T-helper 1 cell treated with Interleukin-12 subunit alpha and Interleukin-12 subunit beta and Interleukin-4 antibody, amounts not matched to agents 30 μg/mL and 1 μg/mL, for 36 hours (primary cell): ENCODE data around the gene LAIR1.
"Not testable (repeated sequence)": the region's sequence is repeated elsewhere in the genome, so short reads cannot be mapped to it uniquely, and the experiment has no call there.

Source experiments
- H3K27ac Mint-ChIP-seq: one replicate; pipeline ENCODE4 v1.8.0; 2021; ENCODE audit warnings: mild to moderate bottlenecking, mixed read lengths
- H3K27me3 Mint-ChIP-seq: one replicate; pipeline ENCODE4 v1.8.0; 2021; ENCODE audit warnings: low read depth, mixed read lengths
- H3K36me3 Mint-ChIP-seq: one replicate; pipeline ENCODE4 v1.8.0; 2021; ENCODE audit warnings: low read depth, mixed read lengths
- H3K4me1 Mint-ChIP-seq: one replicate; pipeline ENCODE4 v1.8.0; 2021; ENCODE audit warnings: low read depth, mixed read lengths
- H3K4me3 Mint-ChIP-seq: one replicate; pipeline ENCODE4 v1.8.0; 2021; ENCODE audit warnings: mild to moderate bottlenecking, moderate library complexity, mixed read lengths
- H3K9me3 Mint-ChIP-seq: one replicate; pipeline ENCODE4 v1.8.0; 2021; ENCODE audit warnings: mixed read lengths

LAIR1 gene

DNA sequence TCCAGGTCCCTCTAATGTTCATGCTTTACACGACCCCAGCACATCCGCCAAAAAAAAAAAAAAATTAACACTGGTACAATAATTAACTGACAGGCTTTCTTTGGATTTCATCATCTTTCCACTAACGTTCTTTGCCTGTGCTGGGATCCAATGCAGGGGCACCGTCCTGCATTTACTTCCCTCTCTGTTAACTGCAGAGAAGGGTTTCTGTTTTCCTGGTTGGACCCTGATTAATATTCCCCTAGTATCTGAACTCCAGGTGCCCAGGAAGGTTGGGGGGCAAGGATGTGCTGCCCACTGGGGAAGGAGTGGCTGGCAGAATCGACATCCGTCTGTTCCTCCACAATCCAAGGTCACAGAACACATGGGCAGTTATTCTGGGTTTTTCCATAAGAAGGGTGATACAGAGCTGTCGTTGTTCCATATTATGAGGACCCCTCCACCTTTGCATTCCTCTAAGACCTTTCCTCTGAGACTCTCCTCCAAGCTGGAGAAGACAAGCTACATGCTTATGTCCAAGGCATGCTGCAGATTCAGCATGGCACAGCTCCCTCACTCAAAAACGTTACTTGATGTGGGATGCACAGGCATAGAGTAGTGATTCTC, 4.5 kb upstream of the LAIR1 start:
- H3K36me3 Mint-ChIP-seq, result peaks cover 20% of the 10 kb centered on the region
- H3K27me3 Mint-ChIP-seq, result peaks cover 40% of the 10 kb centered on the region
- peak overlapping the region; percentile 84 for H3K4me3 Mint-ChIP-seq
- H3K9me3 Mint-ChIP-seq, result no peaks in the 10 kb centered on the region
- H3K27ac Mint-ChIP-seq, result peak overlapping the region; percentile 59
- H3K4me1 Mint-ChIP-seq, result peaks cover 51% of the 10 kb centered on the region

DNA sequence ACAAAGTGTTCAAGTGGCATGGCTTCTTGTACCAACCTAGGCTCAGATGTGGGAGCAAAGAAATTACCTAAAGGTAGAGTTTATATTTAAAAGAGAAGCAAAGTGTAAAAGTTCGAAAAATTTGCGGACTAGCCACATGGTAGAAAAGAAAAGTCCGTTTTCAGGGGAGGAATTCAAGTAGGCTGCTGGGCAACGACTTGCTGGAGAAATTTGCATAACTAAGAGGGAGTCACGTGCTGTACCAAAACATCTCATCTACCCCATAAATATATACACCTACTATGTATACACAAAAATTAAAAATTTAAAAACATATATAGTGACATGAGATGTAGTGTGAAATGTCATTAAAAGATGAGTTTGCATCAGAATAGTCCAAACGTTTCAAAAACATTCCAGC, 2.1 kb upstream of the LAIR1 start:
- Mint-ChIP-seq H3K4me3 (no peak overlapping the region), H3K9me3 (peaks cover 5% of the 10 kb centered on the region), H3K36me3 (peaks cover 35% of the 10 kb centered on the region), H3K4me1 (peaks cover 57% of the 10 kb centered on the region), H3K27me3 (peaks cover 33% of the 10 kb centered on the region), H3K27ac (no peak overlapping the region)

DNA sequence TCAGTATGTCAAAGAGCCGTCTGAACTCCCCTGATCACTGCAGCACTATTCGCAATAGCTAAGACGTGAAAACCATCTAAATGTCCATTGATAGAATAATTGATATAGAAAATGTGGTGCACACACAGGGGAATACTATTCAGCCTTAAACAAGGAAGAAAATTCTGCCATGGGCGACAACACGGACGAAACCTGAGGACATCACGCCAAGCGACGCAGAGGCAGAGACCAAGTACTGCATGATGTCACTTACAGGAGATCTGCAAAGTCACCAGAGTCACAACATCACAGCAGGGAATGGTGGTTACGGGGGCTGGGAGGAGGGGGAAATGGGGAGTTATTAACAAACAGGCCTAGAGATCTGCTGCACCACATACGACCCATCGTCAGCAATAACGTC, 1.1 kb upstream of the LAIR1 start:
- H3K4me3 Mint-ChIP-seq, H3K27ac Mint-ChIP-seq, H3K9me3 Mint-ChIP-seq: not testable (repeated sequence)
- Mint-ChIP-seq H3K27me3 (peaks cover 29% of the 10 kb centered on the region), H3K36me3 (peaks cover 35% of the 10 kb centered on the region), H3K4me1 (peaks cover 59% of the 10 kb centered on the region)

DNA sequence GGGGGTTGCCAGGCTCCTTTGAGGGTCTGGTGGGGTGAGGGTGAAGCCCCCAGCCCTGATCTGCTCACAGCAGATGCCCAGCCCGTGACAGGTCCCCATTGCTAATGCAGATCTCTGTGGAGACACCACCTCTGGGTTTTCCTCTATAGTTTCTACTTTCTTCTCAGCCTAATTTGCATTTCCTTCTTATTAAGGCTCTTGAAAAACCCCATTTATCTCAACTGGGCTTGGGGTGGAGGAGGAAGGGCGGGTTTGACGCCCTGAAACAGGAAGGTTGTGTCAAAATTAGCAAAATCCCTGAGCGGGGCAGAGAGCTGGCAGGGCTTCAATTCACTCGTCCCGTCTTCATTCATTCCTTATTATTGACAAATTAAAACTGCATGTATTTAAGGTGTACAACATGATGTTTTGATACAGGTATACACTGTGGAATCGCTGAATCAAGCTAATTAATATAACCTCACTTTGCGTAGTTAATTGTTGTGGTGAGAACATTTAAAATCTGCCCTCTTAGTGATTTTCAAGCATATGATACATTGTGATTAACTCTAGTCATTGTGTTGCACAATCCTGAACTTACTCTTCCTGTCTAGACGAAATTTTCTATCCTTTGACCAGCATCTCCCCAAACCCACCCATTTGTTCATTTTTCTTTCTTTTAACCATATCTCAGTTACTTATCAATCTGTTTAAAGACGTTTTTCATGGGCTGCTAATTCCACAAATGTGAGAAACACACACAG, 2.9 kb downstream of the LAIR1 start:
- peaks cover 35% of the 10 kb centered on the region for H3K36me3 Mint-ChIP-seq
- peak overlapping the region; percentile 90 for H3K4me3 Mint-ChIP-seq
- not testable (repeated sequence) for H3K9me3 Mint-ChIP-seq
- H3K27me3 Mint-ChIP-seq, result peaks cover 10% of the 10 kb centered on the region
- peaks cover 47% of the 10 kb centered on the region for H3K4me1 Mint-ChIP-seq
- H3K27ac Mint-ChIP-seq, result peak overlapping the region; percentile 84

DNA sequence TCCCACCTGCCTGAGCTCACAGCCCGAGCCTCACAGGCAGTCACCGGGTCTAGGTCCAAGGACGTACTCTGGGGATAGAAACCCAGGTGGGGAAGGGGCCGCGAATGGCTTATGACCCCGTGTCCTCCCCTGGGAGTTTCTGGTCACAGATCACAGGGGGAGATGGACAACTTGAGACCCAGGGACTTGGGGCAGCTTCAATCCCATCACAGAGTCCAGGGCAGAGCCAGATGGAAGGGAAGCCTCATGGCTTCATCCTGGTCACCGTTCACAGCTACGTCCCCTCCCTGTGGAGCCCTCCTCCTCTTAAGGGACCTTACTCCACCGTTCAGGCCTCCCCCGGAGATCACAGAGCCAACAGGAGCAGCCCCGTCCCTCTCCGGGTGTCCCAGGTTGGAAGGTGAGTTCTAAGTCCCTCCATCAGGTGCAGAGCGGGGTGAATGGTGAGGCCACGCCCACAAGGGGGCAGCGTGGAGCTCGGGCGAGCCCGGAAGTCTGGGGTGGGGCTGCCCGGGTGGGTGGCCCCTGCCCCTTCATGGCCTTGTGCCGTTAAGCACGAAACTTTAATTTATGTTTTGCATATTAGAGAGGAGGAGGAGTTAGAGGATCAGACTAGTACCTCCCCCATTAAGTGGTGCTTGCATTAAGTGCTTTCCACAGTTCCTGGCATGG, 5.4 kb downstream of the LAIR1 start:
- H3K27me3 Mint-ChIP-seq, H3K27ac Mint-ChIP-seq, H3K4me3 Mint-ChIP-seq, H3K9me3 Mint-ChIP-seq: not testable (repeated sequence)
- peaks cover 34% of the 10 kb centered on the region for H3K4me1 Mint-ChIP-seq
- peaks cover 25% of the 10 kb centered on the region for H3K36me3 Mint-ChIP-seq

DNA sequence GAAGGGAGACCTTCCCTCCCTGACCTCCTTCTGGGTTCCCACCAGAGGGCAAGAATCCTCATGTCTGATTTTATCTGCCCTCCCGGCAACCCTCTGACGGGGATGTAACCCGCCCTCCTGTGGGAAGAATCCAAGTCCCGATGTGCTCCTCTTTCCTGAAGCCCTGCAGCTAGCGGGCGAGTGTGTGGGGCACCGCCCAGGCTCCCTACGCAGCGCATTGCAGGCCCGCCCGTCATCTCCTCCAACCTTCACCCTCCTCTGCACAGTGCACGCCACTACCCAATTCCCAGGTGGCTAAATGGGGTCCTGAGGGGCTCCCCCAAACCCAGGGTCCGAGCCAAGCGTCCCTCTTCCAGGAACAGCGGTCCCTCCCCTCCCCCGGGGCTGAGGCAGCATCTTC, 7.3 kb downstream of the LAIR1 start:
- Mint-ChIP-seq H3K4me3 (no peak overlapping the region), H3K36me3 (peaks cover 21% of the 10 kb centered on the region), H3K27ac (no peak overlapping the region), H3K4me1 (peaks cover 20% of the 10 kb centered on the region), H3K27me3 (no peaks in the 10 kb centered on the region), H3K9me3 (no peaks in the 10 kb centered on the region)

DNA sequence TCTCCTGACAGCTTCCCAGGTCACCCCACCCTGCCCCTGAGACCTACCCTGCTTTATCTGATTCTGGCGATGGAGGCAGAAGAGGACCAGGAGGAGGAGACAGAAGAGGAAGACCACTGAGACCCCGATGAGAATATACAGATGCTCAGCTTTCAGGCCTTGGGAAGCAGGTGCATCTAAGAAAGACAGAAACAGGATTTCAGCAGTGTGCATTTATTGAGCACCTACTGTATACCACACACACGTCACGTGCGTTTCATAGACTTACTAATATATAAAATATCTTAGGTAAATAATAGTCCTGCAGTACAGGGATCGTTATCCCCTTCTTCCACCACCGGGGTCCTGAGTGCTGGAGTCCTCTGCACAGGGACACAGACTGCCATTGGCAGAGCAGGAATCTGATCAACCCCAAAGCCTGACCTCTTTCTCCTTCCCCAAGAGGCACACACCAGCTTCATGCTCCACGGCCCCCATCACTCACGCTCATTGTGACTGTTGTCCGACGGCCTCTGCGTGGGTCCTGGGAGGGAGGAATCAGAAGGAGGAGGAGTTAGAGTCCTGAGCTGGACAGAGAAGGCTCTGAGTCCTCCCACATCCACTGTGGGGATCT, 8.2 kb downstream of the LAIR1 start:
- peaks cover 17% of the 10 kb centered on the region for H3K36me3 Mint-ChIP-seq
- H3K4me3 Mint-ChIP-seq, result no peak overlapping the region
- peaks cover 13% of the 10 kb centered on the region for H3K4me1 Mint-ChIP-seq
- H3K9me3 Mint-ChIP-seq, result no peaks in the 10 kb centered on the region
- no peak overlapping the region for H3K27ac Mint-ChIP-seq
- no peaks in the 10 kb centered on the region for H3K27me3 Mint-ChIP-seq

DNA sequence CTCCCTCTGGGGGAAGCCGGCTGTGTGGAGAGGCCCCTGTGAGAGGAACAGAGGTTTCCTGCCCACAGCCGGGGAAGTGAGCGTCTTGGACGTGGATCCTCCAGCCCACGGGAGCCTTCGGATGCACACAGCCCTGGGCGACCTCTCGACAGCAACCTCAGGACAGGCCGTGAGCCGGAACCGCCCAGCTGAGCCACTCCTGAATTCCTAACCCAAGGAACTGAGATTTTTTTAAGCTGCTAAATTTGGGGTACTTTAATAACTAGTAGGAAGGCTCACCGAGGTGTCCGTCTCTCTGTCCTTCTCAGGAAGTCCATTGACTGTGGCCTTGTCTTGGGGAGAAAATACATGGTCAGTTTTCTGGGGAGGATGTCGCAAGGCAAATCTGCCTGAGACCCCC, 9.1 kb downstream of the LAIR1 start:
- peaks cover 5% of the 10 kb centered on the region for H3K4me1 Mint-ChIP-seq
- no peaks in the 10 kb centered on the region for H3K9me3 Mint-ChIP-seq
- H3K27ac Mint-ChIP-seq, result no peak overlapping the region

DNA sequence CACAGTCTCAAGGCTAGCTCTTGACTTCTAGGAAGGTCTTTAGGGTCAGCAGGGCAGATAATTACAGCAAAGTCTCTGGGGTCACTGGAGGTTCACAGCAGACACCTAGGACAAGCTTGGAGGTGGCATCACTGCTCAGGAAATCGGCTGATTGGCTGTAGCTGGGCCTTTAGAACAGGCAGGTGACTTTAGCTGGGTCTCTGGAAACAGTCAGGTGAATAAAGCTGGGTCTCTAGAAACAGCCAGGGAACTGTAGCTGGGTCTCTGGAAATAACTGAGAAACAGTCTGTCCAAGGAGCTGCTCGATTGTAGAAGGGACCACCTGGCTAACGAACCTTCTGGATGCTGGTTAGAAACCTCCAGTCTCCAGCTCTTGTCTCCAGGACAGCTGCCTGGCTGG, 10.0 kb downstream of the LAIR1 start:
- H3K27me3 Mint-ChIP-seq, result peaks cover 5% of the 10 kb centered on the region
- no peaks in the 10 kb centered on the region for H3K9me3 Mint-ChIP-seq
- H3K27ac Mint-ChIP-seq, result no peak overlapping the region
- H3K36me3 Mint-ChIP-seq, result peaks cover 14% of the 10 kb centered on the region
- peaks cover 2% of the 10 kb centered on the region for H3K4me1 Mint-ChIP-seq
- H3K4me3 Mint-ChIP-seq, result no peak overlapping the region

More for the DNA sequence above, 9.1 kb downstream of the LAIR1 start:
- H3K36me3 Mint-ChIP-seq, result peaks cover 17% of the 10 kb centered on the region
- no peaks in the 10 kb centered on the region for H3K27me3 Mint-ChIP-seq
- no peak overlapping the region for H3K4me3 Mint-ChIP-seq

DNA sequence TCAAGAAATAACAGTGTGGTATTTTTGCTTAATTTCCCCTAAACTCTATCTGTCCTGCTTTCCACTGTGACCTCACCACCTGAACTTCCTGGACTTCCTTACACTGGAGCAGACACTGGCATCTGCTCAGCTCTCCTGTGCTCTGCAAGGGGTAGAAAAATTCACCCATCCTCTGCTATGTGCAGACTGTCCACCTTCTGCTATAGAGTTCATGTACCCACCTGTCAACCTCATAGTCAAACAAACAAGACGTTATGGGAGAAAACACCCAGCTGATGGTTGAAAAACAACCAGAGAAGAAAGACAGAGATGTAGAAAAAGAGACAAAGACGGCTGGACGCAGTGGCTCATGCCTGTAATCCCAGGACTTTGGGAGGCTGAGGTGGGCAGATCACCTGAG, 12.2 kb downstream of the LAIR1 start:
- H3K36me3 Mint-ChIP-seq, result peaks cover 13% of the 10 kb centered on the region
- no peaks in the 10 kb centered on the region for H3K9me3 Mint-ChIP-seq
- H3K27ac Mint-ChIP-seq, result no peak overlapping the region
- H3K4me1 Mint-ChIP-seq, result no peaks in the 10 kb centered on the region
- peaks cover 18% of the 10 kb centered on the region for H3K27me3 Mint-ChIP-seq
- H3K4me3 Mint-ChIP-seq, result no peak overlapping the region

DNA sequence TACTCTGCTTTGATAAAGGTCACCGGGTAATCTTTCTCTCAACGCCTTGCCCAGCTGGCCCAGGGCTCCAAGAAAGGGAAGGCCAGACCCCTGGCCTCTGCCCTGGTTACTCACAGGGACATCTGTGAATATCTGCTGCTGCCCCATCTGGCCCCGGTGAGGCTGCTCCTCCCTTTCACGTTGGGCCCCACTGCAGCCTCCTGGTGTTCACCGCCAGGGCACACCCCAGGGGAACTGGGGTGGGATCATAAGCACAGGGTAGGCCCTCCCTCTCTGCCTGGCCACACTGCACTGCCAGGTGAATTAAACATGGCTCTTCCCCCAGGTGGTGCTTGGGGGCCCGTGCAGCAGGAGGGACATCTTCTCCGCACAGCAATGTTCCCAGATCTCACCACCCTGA, 12.7 kb downstream of the LAIR1 start:
- H3K9me3 Mint-ChIP-seq, result no peaks in the 10 kb centered on the region
- H3K4me3 Mint-ChIP-seq, result no peak overlapping the region
- peaks cover 24% of the 10 kb centered on the region for H3K27me3 Mint-ChIP-seq
- H3K36me3 Mint-ChIP-seq, result peaks cover 12% of the 10 kb centered on the region
- no peak overlapping the region for H3K27ac Mint-ChIP-seq
- H3K4me1 Mint-ChIP-seq, result no peaks in the 10 kb centered on the region

DNA sequence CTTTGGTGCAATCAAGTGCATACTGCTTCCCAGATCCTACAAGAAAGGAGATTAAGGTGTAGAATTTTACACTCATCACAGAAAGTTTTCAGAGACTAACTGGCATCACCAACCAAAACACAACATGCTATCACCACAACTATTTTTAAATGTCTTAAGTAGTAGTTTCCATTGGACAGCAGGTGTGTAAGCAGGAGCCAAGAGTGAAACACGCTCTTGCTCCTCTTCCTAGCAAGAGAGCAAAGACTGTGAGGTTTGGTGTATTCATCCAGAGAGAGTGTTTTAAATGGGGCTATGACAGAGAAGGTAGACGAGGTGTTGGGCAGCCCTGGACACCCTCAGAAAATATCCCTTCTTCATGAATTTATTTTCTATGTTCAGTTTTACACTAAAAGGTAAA, 13.3 kb downstream of the LAIR1 start:
- Mint-ChIP-seq H3K4me3 (no peak overlapping the region), H3K4me1 (no peaks in the 10 kb centered on the region), H3K36me3 (peaks cover 9% of the 10 kb centered on the region), H3K27ac (no peak overlapping the region), H3K9me3 (no peaks in the 10 kb centered on the region), H3K27me3 (peaks cover 28% of the 10 kb centered on the region)

DNA sequence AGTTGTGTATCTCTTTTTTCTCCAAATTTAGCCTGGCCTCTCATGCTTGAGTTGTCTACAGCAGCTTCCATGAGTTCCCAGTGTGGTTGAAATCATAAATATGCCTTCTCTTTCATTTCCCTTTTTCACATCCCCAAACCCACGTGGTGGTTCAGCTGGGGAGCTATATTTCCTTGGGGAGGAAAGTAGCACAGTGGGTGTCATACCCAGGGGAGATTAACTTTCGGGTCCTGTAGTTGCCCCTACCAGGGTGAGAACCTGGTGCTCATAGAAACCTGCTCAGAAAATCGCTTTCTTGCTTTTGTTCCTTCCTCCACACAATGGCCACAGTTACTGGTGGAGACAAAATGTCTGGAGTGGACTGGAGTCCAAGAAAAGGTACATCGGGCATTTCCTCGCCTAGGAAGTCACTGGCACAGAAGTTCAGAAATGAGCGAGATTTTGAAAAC, 18.8 kb downstream of the LAIR1 start:
- Mint-ChIP-seq H3K27ac (no peak overlapping the region), H3K36me3 (no peaks in the 10 kb centered on the region), H3K4me1 (no peaks in the 10 kb centered on the region), H3K27me3 (peaks cover 42% of the 10 kb centered on the region), H3K4me3 (no peak overlapping the region), H3K9me3 (no peaks in the 10 kb centered on the region)

DNA sequence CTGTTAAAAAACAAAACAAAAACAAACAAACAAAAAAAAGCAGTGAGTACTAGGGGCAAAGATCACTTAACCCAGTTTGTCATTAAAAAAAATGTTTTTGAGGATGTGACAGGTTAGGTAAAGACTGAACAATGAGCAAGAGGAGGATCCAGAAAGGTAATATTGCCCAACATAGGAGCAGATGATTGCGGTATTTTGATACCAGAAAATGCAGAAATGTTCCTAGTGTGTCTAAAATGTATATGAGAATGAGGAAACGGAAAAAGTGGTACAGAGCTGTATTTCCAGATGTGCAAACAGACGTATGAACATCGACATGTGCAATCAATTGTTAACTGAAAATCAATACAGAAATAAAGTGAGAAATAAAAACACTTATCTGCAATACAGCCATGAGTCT, 20.9 kb downstream of the LAIR1 start:
- H3K9me3 Mint-ChIP-seq, result no peaks in the 10 kb centered on the region
- no peak overlapping the region for H3K27ac Mint-ChIP-seq
- H3K36me3 Mint-ChIP-seq, result no peaks in the 10 kb centered on the region
- H3K4me3 Mint-ChIP-seq, result no peak overlapping the region
- peaks cover 46% of the 10 kb centered on the region for H3K27me3 Mint-ChIP-seq
- H3K4me1 Mint-ChIP-seq, result no peaks in the 10 kb centered on the region

DNA sequence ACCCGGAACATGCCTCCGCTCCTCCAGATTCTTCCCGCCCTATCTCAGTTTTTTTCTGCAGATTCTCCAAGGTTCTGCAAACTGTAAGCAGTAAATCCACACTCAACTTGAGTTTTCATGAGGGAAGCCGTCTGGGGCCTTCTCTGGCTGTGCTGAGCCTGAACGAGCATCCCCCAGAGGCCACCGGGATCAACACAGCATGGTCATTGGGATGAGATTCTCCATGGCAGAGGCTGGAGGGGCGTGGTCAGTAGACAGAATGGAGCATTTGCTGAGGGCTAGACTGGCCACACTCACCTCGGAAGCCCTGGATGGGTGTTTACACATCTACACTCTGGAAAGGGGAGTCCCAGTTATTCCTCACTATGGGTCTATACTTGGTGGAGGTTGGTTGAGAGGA, 23.4 kb downstream of the LAIR1 start:
- H3K4me1 Mint-ChIP-seq, result no peaks in the 10 kb centered on the region
- no peaks in the 10 kb centered on the region for H3K36me3 Mint-ChIP-seq
- H3K9me3 Mint-ChIP-seq, result no peaks in the 10 kb centered on the region
- H3K27ac Mint-ChIP-seq, result no peak overlapping the region
- H3K27me3 Mint-ChIP-seq, result peaks cover 26% of the 10 kb centered on the region
- no peak overlapping the region for H3K4me3 Mint-ChIP-seq
